ENCODE results near the gene EPN1.
A peak's percentile ranks its signal among the peaks of the same experiment; 100 is the strongest.

Gene EPN1

DNA sequence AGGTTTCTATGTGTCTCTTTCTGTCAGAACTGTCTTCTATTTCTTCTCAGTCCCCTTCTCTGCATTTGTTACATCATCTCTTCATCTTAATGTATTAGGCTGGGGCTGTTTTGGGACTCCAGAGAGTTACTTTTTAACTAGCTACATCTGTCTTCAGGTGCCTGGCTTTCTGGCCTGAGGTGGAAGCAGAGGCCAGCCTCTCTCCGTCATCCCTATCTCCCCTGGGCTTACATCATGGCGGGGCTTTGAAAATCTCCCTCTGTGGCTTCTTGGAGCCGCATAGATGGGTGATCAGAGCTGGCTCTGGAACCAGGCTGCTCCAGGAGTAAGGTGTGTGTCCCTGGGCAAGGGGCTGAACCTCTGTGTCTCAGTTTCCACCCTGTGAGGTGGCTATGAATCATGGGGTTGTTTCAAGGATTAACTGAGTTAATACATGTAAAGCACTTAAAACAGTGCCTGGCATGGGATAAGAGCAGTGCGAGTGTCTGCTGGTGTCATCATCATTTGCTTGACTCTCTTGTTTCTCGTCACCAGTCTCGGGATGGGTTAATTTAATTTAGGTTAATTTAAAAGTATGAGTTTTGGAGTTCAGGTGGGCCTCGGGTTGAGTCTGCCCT lies 2.0 kb downstream of the EPN1 start:
- TF ChIP-seq, protein P1, sequence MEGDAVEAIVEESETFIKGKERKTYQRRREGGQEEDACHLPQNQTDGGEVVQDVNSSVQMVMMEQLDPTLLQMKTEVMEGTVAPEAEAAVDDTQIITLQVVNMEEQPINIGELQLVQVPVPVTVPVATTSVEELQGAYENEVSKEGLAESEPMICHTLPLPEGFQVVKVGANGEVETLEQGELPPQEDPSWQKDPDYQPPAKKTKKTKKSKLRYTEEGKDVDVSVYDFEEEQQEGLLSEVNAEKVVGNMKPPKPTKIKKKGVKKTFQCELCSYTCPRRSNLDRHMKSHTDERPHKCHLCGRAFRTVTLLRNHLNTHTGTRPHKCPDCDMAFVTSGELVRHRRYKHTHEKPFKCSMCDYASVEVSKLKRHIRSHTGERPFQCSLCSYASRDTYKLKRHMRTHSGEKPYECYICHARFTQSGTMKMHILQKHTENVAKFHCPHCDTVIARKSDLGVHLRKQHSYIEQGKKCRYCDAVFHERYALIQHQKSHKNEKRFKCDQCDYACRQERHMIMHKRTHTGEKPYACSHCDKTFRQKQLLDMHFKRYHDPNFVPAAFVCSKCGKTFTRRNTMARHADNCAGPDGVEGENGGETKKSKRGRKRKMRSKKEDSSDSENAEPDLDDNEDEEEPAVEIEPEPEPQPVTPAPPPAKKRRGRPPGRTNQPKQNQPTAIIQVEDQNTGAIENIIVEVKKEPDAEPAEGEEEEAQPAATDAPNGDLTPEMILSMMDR (IDR thresholded peaks at IDR 0.05; ENCODE audit: low read depth, low read length): no peak
- no peak for DNase-seq (ENCODE audit: low read depth in 2 of 2)
- no peak overlapping the region for H3K4me3 ChIP-seq (replicated peaks in 1 of 2; ENCODE audit: low read depth in 2 of 2, low read length in 2 of 2)

DNA sequence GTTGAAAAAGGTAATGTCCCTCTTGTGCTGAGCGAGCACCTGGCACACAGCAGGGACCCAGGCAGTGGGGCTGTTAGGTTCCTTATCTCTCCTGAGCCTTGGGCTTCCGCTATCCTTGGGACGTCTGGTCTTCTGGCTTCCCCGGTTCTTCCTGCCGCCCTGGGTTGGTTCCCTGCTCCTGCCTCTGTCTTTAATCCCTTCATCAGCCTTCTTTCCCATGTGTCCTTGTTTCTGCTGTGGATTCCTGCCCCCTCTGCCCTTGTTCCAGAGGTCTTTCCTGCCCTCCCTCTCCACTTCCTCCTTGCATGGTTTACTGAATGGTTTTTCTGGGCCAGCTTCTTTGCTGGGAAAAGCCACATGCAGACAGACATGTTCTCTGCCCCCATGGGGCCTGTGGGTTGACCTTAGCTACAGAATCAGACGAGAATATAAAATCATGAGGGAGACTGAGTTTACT lies 2.6 kb downstream of the EPN1 start:
- DNase-seq (ENCODE audit: low read depth in 2 of 2): no peak
- H3K4me3 ChIP-seq (replicated peaks in 1 of 2; ENCODE audit: low read depth in 2 of 2, low read length in 2 of 2): no peak overlapping the region
- TF ChIP-seq, protein P1 (IDR thresholded peaks at IDR 0.05; ENCODE audit: low read depth, low read length): no peak

DNA sequence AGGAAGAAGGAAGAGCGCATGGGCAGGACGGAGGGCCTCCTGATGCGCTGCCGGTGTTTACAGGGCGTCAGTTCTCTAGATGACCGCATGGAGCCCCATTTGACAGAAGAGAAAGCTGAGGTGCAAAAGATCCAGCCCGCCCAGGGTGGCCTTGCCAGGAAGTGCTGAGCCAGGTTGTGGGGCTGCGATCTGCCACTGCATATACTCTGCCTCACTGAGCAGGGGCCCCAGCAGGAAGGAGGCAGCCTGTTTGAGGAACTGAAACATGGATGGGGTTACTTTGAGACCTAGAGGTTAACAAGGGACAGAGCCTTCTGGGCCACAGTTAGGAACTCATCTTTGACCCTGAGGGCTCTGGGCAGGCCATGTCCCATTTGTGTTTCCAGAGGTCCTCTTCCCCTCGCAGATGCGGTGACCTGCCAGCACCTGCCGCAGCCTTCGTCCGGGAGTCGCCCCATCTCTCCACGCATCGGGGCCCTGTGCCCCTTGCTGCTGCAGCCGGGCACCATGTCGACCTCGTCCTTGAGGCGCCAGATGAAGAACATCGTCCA lies 3.2 kb downstream of the EPN1 start:
- TF ChIP-seq, protein P1 (IDR thresholded peaks at IDR 0.05; ENCODE audit: low read depth, low read length): no peak
- H3K4me3 ChIP-seq (replicated peaks in 1 of 2; ENCODE audit: low read depth in 2 of 2, low read length in 2 of 2): no peak overlapping the region
- no peak for DNase-seq (ENCODE audit: low read depth in 2 of 2)

DNA sequence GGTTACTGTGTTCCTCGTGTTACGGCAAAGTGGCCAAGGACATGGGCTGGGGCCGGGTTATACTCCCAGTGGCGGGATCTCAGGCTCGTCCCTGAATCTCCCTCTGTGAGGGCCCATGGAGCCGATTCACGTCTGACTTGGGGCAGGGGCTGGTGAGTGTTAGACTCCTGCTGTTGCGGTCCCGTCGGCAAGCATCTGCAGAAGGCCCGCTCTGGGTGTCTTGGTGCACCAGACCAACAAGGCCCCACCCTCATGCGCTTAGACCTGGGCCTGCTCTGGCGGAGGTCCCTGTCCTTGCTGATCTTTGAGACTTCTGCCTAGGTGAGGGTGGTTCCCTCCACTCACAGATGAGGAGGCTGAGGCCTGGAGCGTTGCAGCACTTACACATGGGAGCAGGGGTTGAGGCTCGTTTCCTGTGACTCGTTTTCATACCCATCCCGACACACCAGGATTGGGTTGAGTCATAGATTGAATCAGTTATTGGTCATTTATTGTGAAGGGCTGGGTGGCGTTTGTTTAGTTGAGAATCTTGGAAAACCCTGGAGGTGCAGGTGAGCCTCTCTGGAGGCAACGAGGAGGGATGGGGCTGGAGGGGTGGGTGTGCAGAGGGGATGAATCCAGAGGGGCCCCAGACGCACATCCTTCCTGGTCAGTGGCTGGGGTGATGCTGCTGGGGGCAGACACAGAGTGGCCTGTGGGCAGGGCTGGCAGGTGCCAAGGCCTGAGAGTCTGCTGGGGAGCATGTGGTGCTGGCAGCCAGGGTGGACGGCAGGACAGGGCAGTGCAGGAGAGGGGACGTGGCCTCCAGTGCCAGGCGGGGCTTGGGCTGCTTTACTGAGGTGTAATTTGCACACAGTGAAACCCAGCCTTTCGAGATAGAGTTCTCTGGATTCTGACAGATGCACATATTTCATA lies 4.6 kb downstream of the EPN1 start:
- DNase-seq (ENCODE audit: low read depth in 2 of 2): peak in 1 of 2 donors; percentile 67
- H3K4me3 ChIP-seq (replicated peaks in 1 of 2; ENCODE audit: low read depth in 2 of 2, low read length in 2 of 2): no peak overlapping the region
- TF ChIP-seq, protein P1 (IDR thresholded peaks at IDR 0.05; ENCODE audit: low read depth, low read length): no peak

DNA sequence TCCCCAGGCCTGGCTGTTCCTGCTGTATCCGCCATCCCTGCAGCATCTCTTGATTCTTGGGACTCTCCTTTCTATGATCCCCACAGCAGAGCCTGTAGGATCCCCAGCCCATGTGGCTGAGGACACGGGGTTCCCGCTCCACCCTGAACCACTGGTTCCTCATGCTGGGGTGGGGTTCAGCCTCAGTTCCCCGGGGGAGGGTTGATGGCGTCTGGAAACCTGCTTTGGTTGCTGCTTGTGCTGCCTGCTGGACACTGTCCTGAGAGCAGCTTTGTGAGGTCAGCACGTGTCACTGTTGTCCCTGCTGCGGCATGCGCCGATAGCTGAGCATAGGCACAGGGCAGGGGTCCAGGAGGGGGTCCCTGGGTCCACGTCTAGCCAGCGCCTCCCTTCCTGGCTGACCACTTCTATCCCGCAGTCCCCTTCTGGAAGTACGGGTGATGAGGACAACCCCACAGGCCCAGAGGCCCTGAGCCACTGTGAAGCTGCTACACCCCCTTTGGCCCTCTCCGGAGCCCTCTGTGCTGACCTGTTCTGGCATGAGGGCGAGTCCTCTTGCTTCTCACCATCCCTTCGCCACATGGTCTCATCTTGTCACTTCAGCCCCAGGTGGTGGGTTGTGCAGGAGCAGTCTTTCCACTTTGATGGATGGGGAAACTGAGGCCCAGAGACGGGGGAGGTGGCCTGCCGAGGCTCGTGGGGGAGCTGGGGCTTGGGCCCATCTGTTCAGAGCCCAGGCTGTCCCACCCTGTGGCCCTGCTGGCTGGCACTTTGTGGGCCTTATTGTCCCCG lies 5.5 kb downstream of the EPN1 start:
- DNase-seq (ENCODE audit: low read depth in 2 of 2): no peak
- TF ChIP-seq, protein P1 (IDR thresholded peaks at IDR 0.05; ENCODE audit: low read depth, low read length): no peak
- H3K4me3 ChIP-seq (replicated peaks in 1 of 2; ENCODE audit: low read depth in 2 of 2, low read length in 2 of 2): no peak overlapping the region
